A549 treated with dexamethasone at 1 μM for 4 hours (cell line): ENCODE measurements around the gene CDH12. TPM values are rescaled to one million over a fixed set of nuclear protein-coding genes. Genes with fewer than 3 reads are reported as not detected.

Experiments used
- total RNA-seq: library from RNA; stranded (reverse); fragments of 200-300 nt; extraction: Qiagen RNA extraction; gene quantifications from 5 replicates; pipeline ENCODE4 v1.2.3, GENCODE V29; 2022

The CDH12 gene
- total RNA-seq, result 0.03 TPM in 2 of 5 replicates, not detected in the others

DNA sequence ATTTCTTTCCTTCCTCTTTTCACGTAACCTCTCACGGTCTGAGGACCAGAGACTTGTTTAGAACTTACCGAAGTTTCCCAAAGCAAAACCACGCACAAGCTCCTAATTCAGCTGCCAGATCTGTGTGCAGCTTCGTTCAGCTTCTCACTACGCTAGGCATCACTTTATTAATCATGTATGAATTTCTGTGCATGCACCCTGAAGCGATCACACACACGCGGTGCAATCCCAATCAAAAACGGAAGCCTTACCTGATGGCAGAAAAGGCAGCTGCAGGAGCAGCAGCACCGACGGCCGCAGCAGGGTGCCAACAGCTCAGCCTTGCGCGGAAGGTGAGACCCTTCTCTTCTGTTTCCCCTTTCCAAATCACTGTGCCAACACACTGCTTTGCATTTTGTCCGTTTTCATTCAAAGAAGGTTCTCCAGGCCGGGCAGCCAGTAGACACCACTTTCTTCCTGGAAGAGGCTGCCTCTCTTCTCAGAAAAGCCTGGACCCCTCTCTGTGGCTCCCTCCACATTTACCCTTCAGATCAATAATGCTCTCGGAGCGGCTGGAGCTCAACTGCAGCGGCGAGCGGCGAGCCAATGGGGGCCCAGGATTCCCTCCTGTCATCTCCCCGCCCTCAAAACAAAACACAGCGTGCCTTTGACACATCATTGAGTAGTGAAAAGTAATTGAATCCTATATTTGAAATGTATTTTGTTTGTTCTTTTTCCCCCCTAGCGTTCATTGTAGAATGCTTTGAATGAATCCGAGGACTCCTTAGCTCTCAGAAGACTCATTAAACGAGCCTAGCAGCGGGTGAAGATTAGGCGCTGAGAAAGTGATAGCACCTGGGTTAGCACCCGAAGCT lies at the start of gene CDH12:
TSS of gene CDH12 (minus strand) at position 538 of the 854 bp plus-strand sequence.

